Smooth muscle cell of the brain vasculature (primary cell): ENCODE measurements around the gene CLCA2.
"Not testable (repeated sequence)": the region's sequence is repeated elsewhere in the genome, so short reads cannot be mapped to it uniquely, and the experiment has no call there.

Experiments used
- DNase-seq: peaks from one replicate; pipeline ENCODE4 v3.0.0-alpha.2; 2012; ENCODE audit warnings: low read depth, low spot score

CLCA2 gene

DNA sequence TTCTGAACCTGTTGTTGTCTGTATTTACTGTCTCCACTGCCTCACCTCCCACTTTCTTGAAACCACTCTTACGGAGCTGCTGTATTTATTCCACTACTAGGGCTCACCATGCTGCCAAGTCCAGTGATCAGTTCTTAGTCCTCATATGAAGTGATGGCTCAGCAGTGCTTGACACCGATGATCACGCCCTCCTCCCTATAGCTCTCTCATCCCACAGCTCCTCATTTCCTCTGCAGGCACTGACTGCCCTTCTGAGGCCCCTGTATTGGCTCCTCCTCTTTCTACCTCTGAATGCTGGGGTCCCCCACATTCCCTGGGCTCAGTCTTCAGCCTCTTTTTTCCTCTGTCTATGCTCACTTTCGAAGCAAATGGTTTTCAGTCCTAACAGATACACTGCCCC is 48.2 kb downstream of the CLCA2 start:
- no peak for DNase-seq

DNA sequence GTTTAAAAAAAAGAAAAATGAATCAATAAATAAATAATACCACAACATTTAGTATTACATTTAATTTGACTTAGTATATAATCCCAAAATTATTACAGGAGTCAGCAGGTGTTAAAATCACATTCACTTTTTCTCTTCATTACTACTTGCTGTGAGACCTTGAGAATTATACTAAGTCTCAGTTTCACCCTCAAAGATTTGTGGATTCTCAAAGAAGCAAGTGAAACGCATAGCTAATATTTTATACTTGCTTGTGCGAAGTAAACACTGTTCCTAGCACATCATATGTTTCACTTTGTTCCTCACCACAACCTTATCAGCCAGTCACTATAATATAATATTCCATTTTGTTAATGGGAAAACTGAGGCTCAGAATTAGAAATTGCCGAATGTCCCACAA is 48.8 kb downstream of the CLCA2 start:
- no peak for DNase-seq

DNA sequence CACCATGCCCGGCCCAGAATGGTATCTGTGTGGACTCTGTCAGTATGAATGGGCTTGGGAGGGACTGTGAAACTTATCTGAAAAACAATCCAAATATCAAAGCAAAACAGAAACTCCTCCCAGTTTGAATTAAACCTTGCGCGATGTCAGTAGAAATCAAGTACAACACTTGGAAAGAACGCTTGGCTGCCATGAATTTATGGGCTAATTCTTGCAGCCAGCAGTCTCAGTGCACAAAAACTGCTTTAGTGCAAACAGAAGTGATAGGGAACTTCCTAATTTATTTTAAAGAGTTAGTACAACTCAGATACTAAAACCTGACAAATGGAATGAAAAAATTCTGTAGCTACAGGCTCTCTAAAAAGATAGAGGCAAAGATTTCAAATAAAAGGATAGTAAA is 53.3 kb downstream of the CLCA2 start:
- DNase-seq, result no peak

DNA sequence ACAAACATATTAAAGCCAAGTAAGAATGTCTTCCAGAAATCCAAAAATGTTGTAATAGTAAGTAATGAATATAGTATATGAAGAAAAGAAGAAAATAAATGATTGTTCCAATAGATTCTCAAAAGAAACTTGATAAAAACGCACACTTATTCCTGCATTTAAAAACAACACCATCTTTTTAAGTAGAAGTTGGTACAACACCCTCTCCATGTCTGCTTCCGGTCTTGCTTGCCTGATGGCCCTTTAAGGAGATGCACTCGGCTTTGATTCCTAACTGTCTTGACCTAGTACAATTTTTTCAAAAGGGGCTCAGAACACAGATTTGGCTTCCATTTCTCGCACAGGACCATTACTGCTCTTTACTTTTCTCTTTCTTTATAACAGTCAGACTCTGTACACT is 53.7 kb downstream of the CLCA2 start:
- no peak for DNase-seq

DNA sequence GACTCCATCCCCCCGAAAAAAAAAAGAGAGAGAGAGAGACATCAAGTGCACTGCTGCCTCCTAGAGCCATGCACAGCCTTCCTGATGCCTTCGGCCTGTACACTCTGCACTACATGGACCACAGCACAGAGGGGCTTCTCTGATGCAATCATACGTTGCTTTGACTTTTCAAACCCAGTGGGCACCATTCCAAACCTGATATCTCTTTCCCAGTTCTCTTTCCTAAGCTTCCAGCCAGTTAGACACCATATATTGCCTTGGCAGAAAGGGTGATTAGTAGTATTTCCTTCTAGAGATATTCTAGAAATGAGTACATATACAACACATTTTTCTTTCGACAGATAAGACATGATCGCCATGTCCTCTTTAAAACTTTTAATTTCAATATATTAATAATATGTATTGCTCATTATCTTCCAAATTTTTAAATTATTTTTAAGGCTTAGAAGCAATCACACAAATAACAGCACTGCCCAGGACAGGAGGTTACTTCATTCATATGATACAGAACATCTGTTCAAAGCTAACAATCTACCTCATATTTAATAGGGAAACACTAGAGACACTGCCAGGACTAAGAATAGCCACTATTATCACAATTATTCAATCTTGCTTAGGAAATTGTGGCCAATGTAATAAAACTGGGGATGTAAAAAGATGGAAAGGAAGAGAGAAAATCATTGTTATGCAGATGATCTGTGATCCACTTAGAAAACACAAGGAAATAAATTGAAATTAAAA is 54.6 kb downstream of the CLCA2 start:
- no peak for DNase-seq

DNA sequence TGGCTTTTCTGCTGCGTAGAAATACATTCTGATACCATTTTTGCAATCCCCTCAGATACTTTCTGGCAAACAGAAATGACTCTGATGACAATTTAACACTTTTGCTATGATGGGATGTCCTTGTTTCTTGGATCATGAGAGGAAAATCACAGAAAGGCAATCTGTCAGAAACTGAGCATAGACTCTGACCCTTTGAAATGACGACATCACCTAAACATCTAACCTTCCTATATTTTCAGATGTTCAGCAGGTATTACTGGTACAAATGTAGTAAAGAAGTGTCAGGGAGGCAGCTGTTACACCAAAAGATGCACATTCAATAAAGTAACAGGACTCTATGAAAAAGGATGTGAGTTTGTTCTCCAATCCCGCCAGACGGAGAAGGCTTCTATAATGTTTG is 58.0 kb downstream of the CLCA2 start:
- DNase-seq, result no peak

DNA sequence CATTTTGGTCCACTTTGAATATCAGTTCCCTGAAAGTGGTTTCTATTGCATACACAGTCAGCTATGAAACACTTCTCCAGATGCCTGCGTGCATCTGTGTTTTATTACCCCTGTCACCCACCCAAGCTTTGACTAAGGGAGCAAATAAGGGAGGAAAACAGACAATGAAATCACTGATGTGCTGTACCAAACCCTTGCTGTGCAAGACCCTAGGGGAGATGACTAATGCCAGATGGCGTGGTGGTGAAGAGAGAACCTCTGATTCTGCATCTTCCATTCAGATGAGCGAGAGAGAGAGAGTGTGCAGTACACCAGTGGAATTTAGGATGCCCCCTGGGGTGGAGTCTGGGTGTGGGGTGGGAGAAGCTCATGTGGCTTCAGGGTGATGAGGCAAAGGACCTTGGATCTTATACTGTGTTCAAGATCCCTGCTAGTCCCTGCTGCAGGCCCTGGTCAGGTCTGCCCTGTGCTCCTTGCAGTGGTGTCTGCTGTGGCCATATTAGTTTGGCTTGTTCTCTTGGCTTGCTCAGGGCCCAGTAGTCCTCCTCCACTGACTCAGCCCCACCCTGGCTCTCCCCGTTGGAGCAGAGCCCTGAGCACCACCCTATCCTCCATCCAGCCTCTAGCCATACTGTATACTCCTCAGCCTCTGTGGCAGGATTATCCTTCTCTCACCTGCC is 63.3 kb downstream of the CLCA2 start:
- DNase-seq, result peak; percentile 70

DNA sequence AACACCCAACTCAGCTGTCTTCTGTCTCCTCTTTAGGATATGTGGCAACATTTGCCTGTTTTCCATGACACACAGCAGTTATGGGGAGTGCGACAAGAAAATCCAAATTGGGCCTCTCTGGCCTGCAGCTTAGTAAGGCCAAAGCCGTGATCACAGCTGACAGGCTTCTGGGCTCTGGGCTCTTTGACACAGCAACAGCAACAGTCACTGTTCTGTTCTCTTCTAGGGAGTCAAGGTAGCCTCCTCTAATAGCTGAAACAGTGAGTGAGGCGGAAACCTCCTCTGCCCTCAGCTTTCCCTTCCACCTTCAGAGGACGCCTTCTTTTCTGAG is 63.8 kb downstream of the CLCA2 start:
- DNase-seq, result no peak

DNA sequence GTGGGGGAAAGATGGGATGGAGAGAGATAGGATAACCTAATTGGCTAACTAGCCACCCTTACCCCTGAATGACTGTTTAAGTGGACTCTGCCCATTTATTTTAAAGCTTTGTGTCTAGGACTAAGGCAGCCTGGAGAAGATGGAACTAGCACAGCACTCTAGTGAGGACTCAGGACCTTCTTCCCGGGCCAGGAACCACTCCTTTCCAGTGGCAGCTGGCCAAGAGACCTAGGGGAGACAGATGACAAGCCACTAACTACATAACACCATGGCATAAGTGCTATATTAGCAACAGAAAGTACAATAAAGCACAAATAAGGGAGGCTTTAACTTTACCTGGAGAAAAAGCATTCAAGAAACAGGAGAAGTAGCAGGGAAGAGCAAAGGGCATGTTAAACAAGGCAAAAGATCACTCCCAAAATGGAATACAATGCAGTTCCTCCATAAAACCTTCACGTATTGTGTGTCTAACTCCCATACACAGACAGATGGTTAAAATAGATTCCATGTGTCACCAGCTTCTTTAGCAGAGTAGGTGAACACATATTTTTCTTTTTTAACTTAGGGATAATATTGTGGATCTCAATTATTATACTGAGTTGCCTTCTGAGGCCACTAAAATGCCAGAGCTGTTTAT is 65.4 kb downstream of the CLCA2 start:
- no peak for DNase-seq

DNA sequence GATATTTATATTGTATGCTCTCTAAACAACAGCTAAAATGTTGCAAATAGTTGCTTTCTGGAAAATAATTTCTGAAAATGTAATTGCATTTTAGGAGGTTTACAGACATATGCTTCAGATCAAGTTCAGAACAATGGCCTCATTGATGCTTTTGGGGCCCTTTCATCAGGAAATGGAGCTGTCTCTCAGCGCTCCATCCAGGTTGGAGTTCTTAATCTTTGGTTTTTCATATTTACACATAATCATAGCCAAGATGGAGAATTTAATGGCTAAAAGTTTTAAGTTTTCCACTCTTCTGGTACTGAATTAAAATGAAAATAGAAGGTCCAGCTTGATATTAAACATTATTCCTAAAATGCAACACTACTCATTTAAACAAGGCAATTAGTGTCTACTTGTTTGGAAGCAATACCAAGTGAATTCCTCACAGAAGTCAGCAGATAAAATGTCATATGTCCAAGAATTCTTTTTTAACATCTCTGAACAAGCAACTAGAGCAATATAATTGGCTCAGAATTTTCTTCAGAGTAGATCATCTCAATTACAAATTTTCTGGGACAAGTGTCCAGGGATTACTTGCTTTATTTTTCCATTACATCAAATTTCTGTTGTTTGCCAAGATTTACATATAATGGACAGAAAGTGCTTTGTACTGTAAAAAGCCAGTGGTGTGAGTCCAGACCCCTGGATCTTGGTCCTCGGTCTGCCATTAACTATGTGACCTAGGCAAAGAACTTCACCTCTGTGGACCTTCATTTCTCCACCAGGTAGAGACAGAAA is 67.4 kb downstream of the CLCA2 start:
- no peak for DNase-seq

DNA sequence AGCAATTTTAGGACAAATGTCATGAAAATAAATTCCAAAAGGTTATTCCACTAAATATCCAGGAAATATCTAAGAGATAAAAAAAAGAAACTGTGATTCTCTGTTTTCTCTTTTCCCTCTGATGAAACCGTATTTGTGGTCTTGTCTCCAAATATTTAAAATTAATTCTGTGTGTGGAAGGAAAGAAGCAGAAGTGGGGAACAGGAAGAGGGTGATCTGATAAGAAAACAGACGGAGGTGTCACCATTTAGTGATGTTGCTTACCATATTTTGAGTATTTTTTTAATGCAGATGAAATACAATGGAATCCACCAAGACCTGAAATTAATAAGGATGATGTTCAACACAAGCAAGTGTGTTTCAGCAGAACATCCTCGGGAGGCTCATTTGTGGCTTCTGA is 74.3 kb downstream of the CLCA2 start:
- DNase-seq, result no peak

DNA sequence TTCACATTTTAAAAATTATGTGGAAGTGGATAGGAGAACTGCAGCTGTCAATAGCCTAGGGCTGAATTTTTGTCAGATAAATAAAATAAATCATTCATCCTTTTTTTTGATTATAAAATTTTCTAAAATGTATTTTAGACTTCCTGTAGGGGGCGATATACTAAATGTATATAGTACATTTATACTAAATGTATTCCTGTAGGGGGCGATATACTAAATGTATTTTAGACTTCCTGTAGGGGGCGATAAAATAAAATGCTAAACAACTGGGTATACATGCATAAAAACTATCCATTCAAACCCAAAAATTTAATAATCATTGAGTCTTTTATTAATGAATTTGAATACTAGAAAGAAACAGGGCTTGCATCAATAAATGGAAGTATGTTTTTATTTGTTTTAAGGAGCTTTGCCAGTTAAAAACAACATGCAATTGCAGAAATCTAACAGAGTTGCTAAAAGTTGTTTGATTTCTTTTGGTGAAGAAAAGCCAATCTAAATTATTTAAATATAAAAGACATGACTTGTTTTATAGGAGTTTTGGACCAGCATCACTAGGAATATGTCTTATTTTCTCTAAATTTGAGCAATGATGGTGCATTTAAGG is 76.1 kb downstream of the CLCA2 start:
- no peak for DNase-seq

DNA sequence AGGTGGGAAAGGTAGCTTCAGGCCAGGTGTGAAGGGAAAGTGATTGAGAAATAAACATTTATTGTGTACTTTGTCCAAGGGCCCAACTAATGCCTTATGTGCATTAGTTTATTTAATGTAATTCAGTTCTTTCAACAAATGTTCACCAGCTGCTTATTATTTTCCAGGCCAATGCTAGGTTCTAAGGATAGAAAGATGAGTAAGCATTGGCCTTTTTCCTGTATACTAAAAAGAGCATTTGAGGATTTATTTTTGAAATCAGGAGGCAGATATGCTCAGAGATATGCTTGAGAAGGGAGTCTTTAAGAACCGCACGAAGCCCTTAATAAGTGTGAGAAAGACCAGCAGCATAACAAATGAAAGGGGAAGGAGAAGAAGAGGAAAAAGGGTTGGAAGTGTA is 76.7 kb downstream of the CLCA2 start:
- DNase-seq, result no peak

DNA sequence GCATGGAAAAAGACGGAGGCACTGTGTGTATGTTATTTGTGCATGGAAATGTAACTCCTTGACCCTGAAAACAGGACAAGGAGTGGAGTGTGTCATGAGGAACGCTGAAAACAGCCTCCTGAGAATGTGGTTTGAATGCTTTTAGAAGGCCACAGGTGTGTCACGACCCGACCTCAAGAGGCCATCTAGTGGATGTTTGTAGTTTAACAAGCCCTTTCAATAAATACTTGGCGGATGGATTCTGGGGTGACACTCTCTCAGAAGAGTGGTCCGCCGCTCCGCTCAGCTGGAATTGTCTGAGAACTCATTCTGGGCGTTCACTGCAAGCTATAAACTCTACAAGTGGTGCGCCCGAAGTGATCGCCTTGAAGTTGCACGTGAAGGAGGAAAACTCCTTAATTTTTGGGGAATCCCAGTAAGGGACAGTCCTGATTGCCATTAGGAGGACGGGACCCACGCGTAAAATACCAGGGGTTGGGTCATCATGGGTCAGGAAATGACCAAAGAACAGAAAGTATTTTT is 78.2 kb downstream of the CLCA2 start:
- DNase-seq, result not testable (repeated sequence)

DNA sequence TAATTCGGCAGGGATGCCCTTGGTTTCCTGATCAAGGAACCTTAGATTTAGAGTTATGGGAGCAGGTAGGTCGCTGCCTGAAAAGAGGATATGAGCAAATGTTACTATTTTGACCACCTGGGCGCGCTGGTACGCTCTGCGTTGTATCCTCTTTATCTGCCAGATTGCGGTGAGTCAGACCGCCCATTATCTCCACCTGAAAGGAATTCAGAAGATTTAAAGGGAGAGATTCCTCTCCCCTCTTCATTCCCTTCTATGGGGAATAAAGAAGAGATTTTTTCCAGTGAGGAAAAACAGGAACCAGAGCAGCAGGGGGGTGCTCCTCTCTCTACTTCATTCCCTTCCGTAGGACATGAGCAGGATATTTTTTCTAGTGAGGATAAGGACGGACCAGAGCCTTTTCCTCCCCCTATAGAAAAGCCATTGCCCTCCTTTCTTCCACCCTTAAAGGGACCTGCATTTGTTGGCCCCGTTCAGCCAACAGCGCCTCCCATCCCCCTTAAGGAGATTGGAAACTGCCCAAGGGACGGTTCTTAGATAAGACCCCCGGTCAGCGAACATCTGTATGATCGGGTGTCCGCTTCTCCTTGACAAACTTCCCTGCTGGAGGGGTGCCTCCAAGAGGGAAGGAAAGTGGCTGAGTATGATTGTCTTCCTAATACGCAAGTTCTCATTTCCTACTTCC is 78.9 kb downstream of the CLCA2 start:
- no peak for DNase-seq

DNA sequence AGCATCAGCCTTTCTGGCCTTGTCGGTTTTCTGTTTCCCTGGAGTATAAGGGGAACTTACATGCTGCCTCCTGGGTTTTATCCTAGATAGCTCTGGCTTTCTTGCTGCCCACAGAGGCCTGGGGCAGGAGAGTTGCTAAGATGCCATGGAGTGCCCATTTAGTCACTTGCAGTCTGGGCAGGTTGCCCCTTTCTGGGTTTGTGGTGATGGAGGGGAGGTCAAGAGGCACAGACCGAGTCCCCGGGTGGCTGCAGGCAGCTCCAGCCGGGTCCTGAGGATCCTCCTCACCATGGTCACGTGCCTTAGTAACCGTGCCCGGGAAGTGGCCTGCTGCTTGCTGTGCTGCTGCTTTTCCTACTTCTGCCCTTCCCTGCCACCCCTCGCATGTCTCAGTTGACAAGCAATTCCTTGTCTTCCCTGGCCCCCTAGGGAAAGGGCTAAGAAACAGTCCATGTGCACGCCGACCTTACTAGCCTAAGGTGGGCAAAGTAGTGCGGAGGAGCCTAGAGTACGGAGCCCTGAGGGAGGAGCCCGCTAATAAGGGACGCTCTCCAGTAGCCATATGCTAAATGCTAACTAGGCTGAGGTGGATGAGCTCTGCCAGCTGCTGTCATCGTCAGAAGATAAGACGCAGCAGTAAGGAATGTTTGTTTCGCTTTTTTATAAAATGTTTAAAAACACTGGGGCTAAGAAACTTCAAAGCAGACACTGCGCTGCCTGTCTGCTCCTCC is 79.6 kb downstream of the CLCA2 start:
- no peak for DNase-seq

DNA sequence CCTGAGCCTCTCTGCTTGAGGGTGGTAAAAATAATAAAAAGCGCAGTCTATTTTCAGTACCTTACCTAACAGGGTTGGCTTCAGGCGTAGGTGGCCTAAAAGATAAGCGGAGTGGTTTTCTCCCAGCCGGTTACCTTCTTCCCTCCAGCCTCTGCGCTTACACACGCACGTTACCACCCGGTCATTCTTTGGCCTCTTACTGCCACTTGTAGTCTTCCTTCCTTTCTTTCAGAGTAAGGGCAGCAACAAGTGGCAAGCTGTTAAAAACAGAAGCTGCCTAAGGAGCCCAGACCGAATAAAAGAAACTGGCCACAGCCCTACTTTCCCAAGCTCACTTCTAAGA is 80.1 kb downstream of the CLCA2 start:
- no peak for DNase-seq

DNA sequence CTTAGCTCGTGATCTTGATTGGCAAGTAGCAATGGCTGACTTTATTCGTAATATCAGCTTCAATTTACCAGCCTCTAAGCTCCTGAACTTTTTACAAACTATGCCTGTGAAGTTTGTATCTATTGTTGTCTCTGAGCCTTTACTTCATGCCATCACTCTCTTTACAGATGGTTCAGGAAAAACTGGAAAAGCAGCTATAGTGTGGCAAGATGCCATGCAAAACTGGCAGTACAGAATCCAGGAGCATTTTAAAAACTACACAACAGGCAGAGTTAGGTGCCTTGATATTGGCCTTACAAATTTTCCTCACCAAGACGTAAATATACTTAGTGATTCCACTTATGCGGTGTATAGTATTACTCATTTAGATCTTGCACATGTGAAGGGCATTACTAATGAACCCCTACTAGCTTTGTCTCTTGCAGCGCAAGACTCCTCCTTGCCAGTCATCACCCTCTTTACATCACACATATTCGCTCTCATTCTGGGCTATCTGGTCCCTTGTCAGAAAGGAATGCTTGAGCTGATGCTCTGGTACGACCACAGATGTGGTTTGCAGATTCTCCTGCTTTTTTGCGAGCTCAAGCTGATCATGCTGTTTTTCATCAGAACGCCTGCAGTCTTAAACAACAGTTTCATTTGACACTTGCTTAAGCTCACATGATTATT is 81.1 kb downstream of the CLCA2 start:
- DNase-seq, result no peak

DNA sequence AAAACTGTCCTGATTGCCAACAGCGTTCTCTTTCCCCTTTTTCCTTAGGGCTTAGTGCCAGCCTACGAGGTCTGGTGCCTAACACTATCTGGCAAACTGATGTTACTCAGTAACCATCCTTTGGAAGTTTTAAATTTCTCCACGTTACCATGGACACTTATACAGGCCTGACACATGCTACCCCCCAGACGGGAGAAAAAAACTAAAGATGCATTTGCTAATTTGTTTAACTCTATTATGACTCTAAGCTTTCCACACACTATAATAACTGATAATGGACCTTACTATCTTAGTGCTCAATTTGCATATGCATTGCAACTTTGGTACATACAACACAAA is 81.6 kb downstream of the CLCA2 start:
- no peak for DNase-seq
